Fibroblast of upper back skin (primary cell): ENCODE data around the gene CTU2.

ENCODE experiments used
- DNase-seq: peaks from one replicate; pipeline ENCODE4 v3.0.0-alpha.2; 2013

The CTU2 gene

GRCh38 chr16:88732172-88732960 lies 26.1 kb downstream of the CTU2 start:
- no peak for DNase-seq

DNA sequence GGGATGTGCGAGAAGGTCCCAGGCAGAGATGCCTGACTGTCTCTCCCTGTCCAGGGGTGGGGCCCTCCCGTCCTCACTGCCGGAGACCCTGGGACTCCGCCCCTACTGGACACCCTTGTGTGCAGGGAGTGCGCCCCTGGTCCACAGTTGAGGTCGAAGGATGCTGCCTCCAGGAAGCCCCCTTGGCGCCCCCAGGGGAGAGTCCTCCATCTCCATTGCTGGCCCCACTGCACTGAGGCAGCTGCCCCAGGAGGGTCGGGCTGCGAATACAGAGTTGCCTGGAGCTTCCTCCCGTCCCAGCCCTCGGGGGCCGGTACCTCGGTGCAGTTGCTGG lies 26.6 kb downstream of the CTU2 start:
- DNase-seq, result no peak

DNA sequence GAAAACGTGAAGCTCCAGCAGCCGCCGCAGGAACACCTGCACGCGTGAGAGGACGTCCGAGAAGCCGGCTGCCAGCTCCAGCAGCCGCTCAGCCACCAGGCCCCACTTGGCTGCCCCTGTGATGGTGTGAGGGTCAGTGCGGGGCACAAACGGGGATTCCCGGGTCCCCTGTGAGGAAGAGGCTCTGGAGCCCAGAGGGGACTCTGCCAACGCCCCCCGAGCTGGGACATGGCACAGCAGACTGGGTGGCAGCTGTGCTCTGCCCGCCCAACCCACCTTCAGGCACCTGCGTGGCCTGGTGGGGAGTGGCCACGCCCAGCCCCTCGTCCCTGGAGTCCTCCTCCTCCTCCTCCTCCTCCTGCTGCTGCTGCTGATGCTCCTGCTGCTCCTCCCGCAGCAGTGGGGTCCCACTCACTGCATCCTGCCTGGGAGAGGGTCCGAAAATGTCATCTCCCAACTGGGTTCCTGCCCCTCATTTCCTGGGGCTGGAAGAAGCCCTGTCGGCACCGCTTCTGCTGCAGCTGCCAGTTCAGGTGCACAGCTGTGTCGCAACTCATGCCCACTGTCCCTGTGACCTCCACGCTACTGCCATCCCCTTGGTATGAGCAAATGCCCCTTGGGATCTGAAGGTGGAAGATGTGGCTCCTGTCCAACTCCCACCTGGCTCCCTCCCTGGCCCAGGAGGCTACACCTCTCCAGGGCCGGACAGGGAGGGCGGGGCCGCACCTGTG lies 27.5 kb downstream of the CTU2 start:
- DNase-seq, result no peak

- no peak for DNase-seq
Observed at GRCh38 chr16:88734361-88734728, 28.0 kb downstream of the CTU2 start.

GRCh38 chr16:88735121-88735520 lies 28.8 kb downstream of the CTU2 start:
- no peak for DNase-seq

GRCh38 chr16:88735616-88736015 lies 29.3 kb downstream of the CTU2 start:
- DNase-seq, result no peak

- DNase-seq, result no peak
Observed at GRCh38 chr16:88736088-88736487, 29.8 kb downstream of the CTU2 start.

DNA sequence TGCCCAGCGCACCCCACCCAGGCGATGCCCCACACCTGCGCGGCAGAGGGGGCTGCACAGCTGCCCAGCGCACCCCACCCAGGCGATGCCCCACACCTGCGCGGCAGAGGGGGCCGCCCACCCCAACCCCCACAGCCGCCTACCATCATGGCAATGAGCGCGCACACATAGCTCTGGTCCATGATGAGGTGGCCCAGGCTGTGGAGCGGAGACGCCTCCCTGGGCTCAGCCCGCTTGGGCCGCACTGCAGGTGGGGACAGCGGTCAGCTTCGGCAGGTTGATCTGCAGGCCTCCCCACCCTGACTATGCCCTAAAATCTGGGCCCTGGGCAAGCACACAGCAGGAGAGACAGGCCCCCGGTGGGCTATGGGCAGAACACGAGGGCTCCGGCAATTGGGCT lies 30.2 kb downstream of the CTU2 start:
- DNase-seq, result no peak

GRCh38 chr16:88737298-88738150 lies 31.2 kb downstream of the CTU2 start:
- DNase-seq, result peak; percentile 74

- DNase-seq, result no peak
Observed at GRCh38 chr16:88738151-88739084, 32.1 kb downstream of the CTU2 start.

GRCh38 chr16:88739139-88739976 lies 33.1 kb downstream of the CTU2 start:
- DNase-seq, result no peak

GRCh38 chr16:88739977-88740726 lies 33.8 kb downstream of the CTU2 start:
- no peak for DNase-seq

- DNase-seq, result no peak
Observed at GRCh38 chr16:88740727-88741055, 34.4 kb downstream of the CTU2 start.

DNA sequence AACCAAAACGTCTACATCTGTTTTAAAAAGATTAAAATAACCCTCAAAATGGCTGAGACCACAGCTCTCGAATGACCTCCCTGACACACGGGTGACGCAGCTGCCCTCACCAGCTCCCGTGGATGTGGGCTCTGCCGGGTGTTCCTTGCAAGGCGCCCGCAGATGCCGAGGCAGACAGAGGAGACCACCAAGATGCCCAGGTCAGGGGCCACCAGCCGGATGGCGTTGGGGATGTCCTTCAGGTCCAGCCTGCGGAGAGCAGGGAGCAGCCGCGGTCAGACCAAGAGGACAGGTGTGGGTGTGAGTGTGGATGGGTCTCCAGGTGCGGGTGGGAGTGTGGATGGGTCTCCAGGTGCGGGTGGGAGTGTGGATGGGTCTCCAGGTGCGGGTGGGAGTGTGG lies 35.1 kb downstream of the CTU2 start:
- DNase-seq, result no peak

DNA sequence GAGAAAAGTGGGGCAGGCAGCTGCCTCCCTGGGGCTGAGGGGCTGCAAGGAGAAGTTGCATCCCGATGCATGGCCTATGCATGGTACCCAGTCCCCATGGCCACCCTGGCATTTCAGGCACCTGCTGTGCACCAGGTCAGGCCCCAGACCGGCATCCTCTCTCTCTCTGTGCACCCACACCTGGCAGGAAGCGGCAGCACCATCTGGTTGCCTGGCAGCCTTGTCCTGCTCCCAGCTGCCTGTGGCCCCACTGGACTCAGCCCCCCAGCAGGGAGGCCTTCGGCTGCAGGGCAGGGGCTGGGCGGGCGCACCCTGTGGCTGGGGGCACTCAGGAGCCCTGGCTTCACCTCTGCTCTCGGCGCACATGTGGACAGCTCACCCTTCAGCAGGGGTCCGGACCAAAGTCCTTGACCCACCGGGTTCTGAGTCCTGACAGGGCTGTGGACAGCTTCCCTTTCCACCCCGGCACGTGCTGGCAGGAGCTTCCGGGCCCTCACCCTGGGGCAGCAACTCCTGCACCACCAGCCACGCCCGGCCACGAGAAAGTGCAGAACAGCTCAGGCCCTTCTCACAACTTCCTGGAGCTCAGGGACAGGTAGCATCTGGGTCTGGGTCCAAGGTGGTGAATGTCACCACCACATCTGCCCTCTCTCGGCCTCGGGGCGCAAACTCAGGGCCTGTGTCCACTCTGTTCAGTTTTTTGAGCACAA lies 36.7 kb downstream of the CTU2 start:
- DNase-seq, result no peak

- peak; percentile 56 for DNase-seq
Observed at GRCh38 chr16:88743693-88744576, 37.6 kb downstream of the CTU2 start.

- DNase-seq, result no peak
Observed at GRCh38 chr16:88744577-88745521, 38.5 kb downstream of the CTU2 start.

DNA sequence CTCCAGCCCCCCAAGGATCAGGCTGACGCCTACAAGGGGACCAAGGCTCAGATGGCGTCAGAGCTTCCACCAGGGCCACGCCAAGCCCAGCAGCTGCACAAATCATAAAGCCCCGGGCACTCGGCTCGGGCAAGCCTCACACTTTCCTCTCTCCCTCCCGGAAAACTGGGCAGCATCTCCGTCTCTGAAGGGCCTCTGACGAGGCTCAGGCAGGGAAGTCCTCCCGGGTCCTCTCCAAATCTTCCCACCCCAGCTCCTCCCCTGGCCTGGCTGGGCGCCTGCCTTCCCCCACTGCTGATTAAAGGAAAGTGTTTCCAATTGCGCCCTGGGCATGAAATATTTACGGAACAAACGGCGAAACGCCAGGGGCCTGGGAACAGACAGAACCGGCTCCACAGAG lies 40.2 kb downstream of the CTU2 start:
- DNase-seq, result no peak
